B cell (primary cell): ENCODE results near the gene TWIST1.

Source experiments
- EZH2 ChIP-seq: IDR thresholded peaks from 2 replicates; pipeline ENCODE4 v1.6.1; 2012; ENCODE audit warnings: borderline replicate concordance, low read depth, mild to moderate bottlenecking, moderate library complexity, low read length; ENCODE audit not compliant: insufficient read depth, poor library complexity, severe bottlenecking
- TF ChIP-seq, protein P1 (sequence below): fragments of 200-600 bp; IDR thresholded peaks from one replicate; pipeline ENCODE4 v1.8.0; 2022; ENCODE audit warnings: antibody characterized with exemption, mild to moderate bottlenecking

DNA sequence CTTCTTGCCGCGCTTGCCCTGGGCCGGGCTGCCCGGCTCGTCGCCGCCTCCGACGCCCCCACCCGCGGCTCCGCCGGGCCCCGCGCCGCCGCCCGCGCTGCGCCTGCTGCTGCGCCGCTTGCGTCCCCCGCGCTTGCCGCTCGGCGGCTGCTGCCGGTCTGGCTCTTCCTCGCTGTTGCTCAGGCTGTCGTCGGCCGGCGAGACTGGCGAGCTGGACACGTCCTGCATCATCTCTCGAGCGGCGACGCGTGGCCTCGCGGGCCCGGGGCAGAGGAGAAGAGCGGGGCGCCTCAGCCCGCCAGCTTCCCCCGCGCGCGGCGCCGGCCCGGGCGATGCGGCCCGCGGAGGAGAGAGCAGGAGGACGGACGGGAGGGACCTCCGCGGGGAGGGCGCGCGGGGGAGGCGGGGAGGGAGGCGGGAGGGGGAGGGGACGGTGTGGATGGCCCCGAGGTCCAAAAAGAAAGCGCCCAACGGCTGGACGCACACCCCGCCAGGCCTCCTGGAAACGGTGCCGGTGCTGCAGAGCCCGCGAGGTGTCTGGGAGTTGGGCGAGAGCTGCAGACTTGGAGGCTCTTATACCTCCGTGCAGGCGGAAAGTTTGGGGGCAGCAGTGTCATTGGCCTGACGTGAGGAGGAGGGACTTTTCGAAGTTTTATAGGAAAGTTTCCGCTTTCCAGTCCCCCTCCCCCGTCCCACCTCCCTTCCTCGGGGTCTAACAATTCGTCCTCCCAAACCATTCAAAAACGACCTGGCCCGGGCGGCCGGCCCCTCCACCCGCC lies at the start of gene TWIST1:
- TF ChIP-seq, protein P1, sequence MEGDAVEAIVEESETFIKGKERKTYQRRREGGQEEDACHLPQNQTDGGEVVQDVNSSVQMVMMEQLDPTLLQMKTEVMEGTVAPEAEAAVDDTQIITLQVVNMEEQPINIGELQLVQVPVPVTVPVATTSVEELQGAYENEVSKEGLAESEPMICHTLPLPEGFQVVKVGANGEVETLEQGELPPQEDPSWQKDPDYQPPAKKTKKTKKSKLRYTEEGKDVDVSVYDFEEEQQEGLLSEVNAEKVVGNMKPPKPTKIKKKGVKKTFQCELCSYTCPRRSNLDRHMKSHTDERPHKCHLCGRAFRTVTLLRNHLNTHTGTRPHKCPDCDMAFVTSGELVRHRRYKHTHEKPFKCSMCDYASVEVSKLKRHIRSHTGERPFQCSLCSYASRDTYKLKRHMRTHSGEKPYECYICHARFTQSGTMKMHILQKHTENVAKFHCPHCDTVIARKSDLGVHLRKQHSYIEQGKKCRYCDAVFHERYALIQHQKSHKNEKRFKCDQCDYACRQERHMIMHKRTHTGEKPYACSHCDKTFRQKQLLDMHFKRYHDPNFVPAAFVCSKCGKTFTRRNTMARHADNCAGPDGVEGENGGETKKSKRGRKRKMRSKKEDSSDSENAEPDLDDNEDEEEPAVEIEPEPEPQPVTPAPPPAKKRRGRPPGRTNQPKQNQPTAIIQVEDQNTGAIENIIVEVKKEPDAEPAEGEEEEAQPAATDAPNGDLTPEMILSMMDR = no peak
- no peak for TF ChIP-seq EZH2
